ENCODE data around the gene TRIO.

Gene TRIO

GRCh38 chr5:14465776-14466175 is 322.6 kb downstream of the TRIO start:
- in situ Hi-C loops (cut with MboI; ENCODE audit: low sequenced_read_pairs), result no loop called here

DNA sequence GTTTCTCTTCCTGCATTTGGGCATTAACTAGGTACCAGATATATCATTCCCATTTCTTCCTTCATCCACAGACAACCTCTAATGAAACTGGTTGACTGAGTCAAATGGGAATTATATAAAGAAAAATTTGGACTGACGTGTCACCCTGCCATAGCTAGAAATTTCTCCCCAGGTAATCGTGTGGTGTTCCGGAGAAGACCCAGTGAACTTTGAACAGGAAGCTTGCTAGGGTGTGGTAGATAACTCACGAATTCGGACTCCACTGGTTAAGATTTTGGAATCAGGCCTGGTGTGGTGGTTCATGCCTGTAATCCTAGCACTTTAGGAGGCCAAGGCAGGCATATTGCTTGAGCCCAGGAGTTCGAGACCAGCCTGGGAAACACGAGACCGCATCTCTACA is 324.1 kb downstream of the TRIO start:
- in situ Hi-C loops (cut with MboI; ENCODE audit: low sequenced_read_pairs), result no loop called here

GRCh38 chr5:14467886-14468285 is 324.7 kb downstream of the TRIO start:
- in situ Hi-C loops (cut with MboI; ENCODE audit: low sequenced_read_pairs), result no loop called here

GRCh38 chr5:14469551-14470377 is 326.6 kb downstream of the TRIO start:
- in situ Hi-C loops (cut with MboI; ENCODE audit: low sequenced_read_pairs), result no loop called here

DNA sequence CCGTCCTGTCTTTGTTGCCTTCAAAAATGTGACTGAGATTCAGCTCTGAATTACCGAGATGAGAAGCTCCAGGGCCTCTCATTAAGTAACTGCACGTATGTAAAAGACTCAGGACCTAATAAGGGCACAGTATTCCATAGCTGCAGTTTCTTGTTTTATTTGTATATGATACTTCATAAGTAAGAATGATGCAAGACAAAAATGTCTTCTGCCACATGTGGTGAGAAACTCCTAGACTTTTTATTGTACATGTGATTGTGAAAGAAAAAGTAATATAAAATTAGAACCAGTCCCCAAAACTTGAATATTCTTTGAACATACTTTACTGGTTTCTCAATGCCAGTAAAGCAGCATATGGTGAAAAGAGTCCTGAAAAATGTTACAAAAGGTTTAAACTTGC is 328.4 kb downstream of the TRIO start:
- in situ Hi-C loops (cut with MboI; ENCODE audit: low sequenced_read_pairs), result no loop called here

DNA sequence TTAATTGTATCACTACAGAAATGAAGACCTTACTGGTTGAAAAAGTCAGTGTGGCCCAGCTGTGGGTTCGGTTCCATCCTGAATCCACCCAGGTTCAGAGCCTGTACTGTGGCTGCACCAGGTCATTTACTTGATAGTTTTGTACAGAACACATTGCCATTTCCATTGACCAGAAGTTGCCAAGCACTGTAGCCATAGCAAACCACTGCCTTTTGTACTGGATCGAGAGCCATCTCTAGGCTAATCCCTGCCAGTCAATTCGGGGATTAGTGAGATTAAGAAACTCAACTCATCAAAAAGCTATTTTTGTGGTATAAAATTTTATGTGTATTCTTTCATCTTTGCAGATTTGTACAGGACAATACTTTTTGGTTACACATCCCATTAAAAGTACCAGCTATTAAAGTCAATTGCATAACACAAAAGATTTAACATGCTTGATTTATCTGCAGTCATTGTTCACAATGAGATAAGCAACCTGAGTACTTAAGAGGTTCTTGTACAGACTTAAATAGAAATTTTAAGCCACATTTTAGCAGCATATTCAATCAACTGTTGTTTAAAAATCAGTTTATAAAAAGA is 329.9 kb downstream of the TRIO start:
- in situ Hi-C loops (cut with MboI; ENCODE audit: low sequenced_read_pairs), result no loop called here

DNA sequence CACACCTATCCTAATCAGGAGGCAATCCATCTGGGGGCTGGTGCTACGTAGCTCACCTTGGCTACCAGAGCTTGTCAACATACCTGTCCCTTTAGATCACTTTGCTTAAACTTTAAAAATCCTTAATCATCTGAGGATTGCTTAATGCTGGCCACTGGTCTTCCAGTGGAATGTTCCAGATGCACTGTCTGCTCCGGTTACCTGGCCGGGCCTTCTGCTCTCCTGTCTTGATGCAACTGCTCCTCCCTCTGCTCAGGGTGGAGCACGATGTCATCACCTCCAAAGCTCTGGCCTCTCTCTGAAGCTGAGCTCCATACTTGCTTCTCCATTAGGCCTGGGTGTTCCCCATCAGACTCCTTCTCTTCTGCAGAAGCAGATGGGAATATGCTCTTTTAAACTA is 331.9 kb downstream of the TRIO start:
- in situ Hi-C loops (cut with MboI; ENCODE audit: low sequenced_read_pairs), result no loop called here

DNA sequence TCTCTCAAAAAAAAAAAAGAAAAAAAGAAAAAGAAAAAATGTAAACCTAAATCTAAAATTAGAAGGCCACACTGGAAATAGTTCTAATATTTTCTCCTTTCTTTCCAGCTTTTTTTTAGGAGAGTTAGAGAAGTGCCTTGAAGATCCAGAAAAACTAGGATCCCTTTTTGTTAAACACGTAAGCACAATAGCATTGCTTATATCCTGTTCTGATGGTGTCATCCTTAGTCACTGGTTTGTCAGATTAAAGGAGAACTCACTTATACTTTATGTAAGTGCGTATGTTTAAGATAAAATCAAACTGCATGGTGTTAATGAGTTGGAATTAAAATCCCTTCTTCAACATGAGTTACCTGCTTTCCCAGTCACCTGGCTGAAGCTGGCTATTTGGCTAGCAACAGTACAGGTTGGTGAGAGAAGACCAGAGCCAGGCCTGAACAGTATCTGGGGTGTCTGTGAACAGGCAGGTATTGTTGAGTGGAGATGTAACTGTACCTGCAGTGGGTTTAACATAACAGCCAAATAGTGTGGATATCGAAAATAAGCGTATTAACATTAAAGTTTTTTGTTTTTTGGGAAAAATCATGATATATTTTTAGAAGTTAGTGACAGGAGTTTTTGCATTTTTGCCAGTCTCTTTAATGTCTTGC is 333.8 kb downstream of the TRIO start:
- in situ Hi-C loops (cut with MboI; ENCODE audit: low sequenced_read_pairs), result no loop called here

- in situ Hi-C loops (cut with MboI; ENCODE audit: low sequenced_read_pairs), result no loop called here
Measured at GRCh38 chr5:14479143-14479696, 336.1 kb downstream of the TRIO start.

DNA sequence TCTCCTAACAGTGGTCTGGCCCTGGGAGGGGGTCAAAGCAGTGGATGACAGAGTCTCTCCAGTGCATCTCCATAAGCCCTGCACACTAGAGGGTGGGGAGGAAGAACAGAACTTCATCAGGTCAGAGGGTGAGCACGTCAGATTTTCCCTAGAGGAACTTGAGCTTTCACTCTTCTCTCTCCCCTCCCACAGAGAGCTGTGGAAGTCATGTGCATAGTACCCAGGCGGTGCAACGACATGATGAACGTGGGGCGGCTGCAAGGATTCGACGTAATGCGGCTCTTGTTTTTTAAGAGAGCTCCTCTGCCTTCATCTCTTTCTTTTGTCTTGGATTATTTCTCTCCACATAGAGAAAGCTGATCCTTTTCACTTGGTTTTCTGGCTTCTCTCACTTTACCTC is 338.2 kb downstream of the TRIO start:
- in situ Hi-C loops (cut with MboI; ENCODE audit: low sequenced_read_pairs), result no loop called here

DNA sequence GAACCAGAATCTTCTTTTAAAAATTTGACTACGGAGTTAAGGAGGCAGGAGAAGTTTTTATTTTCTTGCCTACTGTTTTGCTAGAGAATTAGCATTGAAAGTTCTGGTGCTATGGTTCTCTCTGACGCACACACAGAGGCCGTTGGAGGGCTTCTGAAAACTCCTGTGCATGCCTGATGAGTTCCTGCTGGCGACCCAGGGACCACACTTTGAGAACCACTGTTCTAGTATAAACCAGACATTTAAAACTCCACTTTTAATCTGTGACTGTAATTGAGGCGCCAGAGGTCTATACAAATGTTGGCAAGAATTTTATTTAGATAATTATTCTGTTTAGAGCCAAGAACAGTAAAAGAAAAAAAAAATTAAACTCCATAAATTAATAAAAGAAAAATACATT is 338.9 kb downstream of the TRIO start:
- in situ Hi-C loops (cut with MboI; ENCODE audit: low sequenced_read_pairs), result no loop called here

- in situ Hi-C loops (cut with MboI; ENCODE audit: low sequenced_read_pairs), result no loop called here
Measured at GRCh38 chr5:14483504-14484157, 340.5 kb downstream of the TRIO start.

- in situ Hi-C loops (cut with MboI; ENCODE audit: low sequenced_read_pairs), result no loop called here
Measured at GRCh38 chr5:14486486-14486885, 343.3 kb downstream of the TRIO start.

DNA sequence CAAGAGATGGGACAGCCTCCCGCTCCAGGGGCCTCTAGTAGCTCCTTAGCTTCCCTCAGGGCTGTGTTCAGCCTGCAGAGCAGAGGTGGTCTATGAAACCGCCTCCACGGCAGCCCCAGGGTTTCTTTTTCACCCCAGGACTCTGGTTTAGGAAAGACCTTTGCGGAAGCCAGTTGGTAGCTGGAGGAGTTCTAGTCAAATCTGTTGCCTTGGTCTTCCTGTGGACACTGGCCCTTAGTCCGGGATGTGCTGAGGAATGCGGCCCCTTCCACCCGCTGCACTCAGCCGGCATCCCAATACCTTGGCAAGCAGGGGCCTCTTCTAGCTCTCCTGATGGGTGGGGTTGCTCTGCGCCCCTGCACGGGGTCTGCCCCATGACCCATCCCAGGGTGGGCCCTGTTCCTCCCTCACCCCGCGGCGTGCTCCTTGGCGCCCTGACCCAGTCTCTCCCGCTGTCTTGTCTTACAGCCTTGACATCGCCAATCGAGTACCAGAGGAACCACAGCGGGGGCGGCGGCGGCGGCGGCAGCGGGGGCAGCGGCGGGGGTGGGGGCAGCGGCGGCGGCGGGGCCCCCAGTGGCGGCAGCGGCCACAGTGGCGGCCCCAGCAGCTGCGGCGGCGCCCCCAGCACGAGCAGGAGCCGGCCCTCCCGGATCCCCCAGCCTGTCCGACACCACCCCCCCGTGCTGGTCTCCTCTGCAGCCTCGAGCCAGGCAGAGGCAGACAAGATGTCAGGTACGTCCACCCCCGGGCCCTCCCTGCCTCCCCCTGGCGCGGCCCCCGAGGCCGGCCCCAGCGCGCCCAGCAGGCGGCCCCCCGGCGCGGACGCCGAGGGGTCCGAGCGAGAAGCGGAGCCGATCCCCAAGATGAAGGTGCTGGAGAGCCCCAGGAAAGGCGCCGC is 344.1 kb downstream of the TRIO start:
- in situ Hi-C loops (cut with MboI; ENCODE audit: low sequenced_read_pairs), result no loop called here

DNA sequence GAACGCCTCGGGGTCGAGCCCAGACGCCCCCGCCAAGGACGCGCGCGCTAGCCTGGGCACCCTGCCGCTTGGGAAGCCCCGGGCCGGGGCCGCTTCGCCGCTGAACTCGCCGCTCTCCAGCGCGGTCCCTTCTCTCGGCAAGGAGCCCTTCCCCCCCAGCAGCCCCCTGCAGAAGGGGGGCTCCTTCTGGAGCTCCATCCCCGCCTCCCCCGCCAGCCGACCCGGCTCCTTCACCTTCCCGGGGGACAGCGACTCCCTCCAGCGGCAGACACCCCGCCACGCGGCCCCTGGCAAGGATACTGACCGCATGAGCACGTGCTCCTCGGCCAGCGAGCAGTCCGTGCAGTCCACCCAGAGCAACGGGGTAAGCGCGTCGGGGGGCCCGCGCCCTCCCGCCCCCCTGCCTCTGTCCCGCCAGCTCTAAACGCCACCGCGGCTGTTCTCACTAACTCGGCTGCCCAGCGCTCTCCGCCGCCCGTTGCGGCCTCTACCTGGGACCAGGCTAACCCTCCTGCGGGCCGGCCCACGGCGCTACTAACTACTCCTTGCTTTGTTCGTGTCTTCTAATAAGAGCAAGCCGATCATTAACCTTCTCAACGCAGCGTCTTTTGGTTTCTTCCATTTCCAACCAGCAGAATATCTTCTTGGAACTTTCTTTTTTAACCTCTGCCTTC is 344.9 kb downstream of the TRIO start:
- in situ Hi-C loops (cut with MboI; ENCODE audit: low sequenced_read_pairs), result no loop called here

DNA sequence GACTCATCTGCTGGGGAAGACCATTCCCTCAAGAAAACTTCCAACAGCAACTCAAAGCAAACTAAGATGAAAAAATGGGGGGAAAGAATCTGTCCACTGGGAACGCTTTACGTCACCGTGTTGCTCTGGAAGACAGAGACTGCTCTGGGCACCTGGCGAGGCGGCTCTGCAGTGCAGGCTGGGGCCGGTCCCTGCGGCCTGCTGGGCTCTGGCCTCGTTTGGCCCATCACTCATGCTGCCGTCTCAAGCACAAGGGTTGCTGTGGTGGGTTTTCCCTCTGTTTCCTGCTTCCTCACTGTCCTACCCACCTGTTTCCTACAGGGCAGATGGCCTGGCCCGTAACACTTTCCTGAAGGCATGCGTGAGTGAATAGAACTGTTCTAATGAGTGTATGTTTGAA is 345.6 kb downstream of the TRIO start:
- in situ Hi-C loops (cut with MboI; ENCODE audit: low sequenced_read_pairs), result no loop called here

GRCh38 chr5:14489643-14490042 is 346.5 kb downstream of the TRIO start:
- in situ Hi-C loops (cut with MboI; ENCODE audit: low sequenced_read_pairs), result no loop called here

GRCh38 chr5:14490309-14490711 is 347.2 kb downstream of the TRIO start:
- in situ Hi-C loops (cut with MboI; ENCODE audit: low sequenced_read_pairs), result no loop called here

- in situ Hi-C loops (cut with MboI; ENCODE audit: low sequenced_read_pairs), result no loop called here
Measured at GRCh38 chr5:14491015-14491915, 348.1 kb downstream of the TRIO start.
